GM12878 (cell line): ENCODE data around the gene CHKA. TPM values are rescaled to one million over a fixed set of nuclear protein-coding genes. Genes with fewer than 3 reads are reported as not detected.

Source experiments
- ATAC-seq: fragments of 200-7000 bp; cut with Tn5 transposase; 3 replicates; pipeline ENCODE4 v1.9.1; 2020; ENCODE audit warnings: mild to moderate bottlenecking, moderate library complexity
- BruUV-seq: library from RNA; stranded (reverse); fragments of 400-500 nt; replicated peaks from 2 replicates; lab custom pipeline; 2021; lab: Mats Ljungman, UMichigan
- CTCF ChIA-PET: fragments of 300-600 bp; sonication (Branson Sonifier 250); formaldehyde crosslinking; extraction: SDS; loops from one replicate; lab custom pipeline; 2021; ENCODE audit warnings: inconsistent platforms; lab: Yijun Ruan, JAX
- POLR2A ChIA-PET: fragments of 350-600 bp; formaldehyde crosslinking; extraction: SDS; loops from one replicate; lab custom pipeline; 2021; ENCODE audit warnings: inconsistent platforms; lab: Charles Lee
- RAD21 ChIA-PET: fragments of 300-600 bp; sonication (Branson Sonifier 250); formaldehyde crosslinking; loops from one replicate; lab custom pipeline; 2023; ENCODE audit warnings: antibody characterized with exemption; ENCODE audit not compliant: unreplicated experiment; lab: Charles Lee
- SMC1A ChIA-PET: fragments of 300-600 bp; sonication (Branson Sonifier 250); formaldehyde crosslinking; loops from one replicate; lab custom pipeline; 2023; ENCODE audit not compliant: unreplicated experiment, uncharacterized antibody; lab: Charles Lee
- DNase-seq: peaks from one replicate; pipeline ENCODE4 v3.0.0-alpha.2; 2011; ENCODE audit warnings: low read depth, low spot score
- FAIRE-seq: peaks from 3 replicates; lab custom pipeline; 2011; peaks lifted over from hg19 to GRCh38; lab: Jason Lieb, UNC
- H2AFZ ChIP-seq: 2 replicates; pipeline ENCODE4 v1.6.0; 2011; ENCODE audit warnings: low read depth, low read length, control low read depth; ENCODE audit not compliant: control insufficient read depth
- H3K27ac ChIP-seq: 2 replicates; pipeline ENCODE4 v1.5.1; 2011; ENCODE audit warnings: control low read depth; ENCODE audit not compliant: control insufficient read depth, insufficient read depth
- H3K27me3 ChIP-seq, 2 experiments: replicated peaks in 1 of 2; 2 replicates each; pipeline versions ENCODE4 v1.6.0 to v1.6.1; 2011; ENCODE audit warnings: low read length in 1 of 2; ENCODE audit not compliant: control insufficient read depth in 2 of 2, insufficient read depth in 2 of 2
- H3K36me3 ChIP-seq, 2 experiments: 2 replicates each; pipeline ENCODE4 v1.5.1; 2011; ENCODE audit warnings: low read length in 1 of 2; ENCODE audit not compliant: control insufficient read depth in 2 of 2, insufficient read depth in 2 of 2
- H3K4me1 ChIP-seq: 2 replicates; pipeline ENCODE4 v1.6.1; 2011; ENCODE audit warnings: mild to moderate bottlenecking, low read length, moderate library complexity, mixed read lengths; ENCODE audit not compliant: control insufficient read depth, insufficient read depth
- H3K4me2 ChIP-seq: 2 replicates; pipeline ENCODE4 v1.6.0; 2011; ENCODE audit warnings: control low read depth; ENCODE audit not compliant: control insufficient read depth, insufficient read depth
- H3K4me3 ChIP-seq: fragments of 200-600 bp; sonication (generic); 2 replicates; pipeline ENCODE4 v1.5.1; 2016
- H3K79me2 ChIP-seq: 2 replicates; pipeline ENCODE4 v1.6.0; 2011; ENCODE audit warnings: low read length; ENCODE audit not compliant: control insufficient read depth, insufficient read depth
- H3K9ac ChIP-seq: 2 replicates; pipeline ENCODE4 v1.8.0; 2011; ENCODE audit warnings: low read length, control low read depth, mixed read lengths; ENCODE audit not compliant: control insufficient read depth, insufficient read depth
- H3K9me3 ChIP-seq: replicated peaks from 3 replicates; pipeline ENCODE4 v1.5.1; 2011; ENCODE audit warnings: mild to moderate bottlenecking, low read length; ENCODE audit not compliant: control insufficient read depth, insufficient read depth
- H4K20me1 ChIP-seq: 2 replicates; pipeline ENCODE4 v1.6.0; 2011; ENCODE audit not compliant: control insufficient read depth, insufficient read depth
- ATF3 ChIP-seq: IDR thresholded peaks from 2 replicates; pipeline ENCODE4 v1.6.1; 2011; ENCODE audit warnings: low read depth, mild to moderate bottlenecking, low read length, moderate library complexity, borderline replicate concordance; ENCODE audit errors: extremely low read depth
- ATF7 ChIP-seq: fragments of 450-650 bp; IDR thresholded peaks from 2 replicates; pipeline ENCODE4 v1.6.1; 2016; ENCODE audit warnings: low read depth, mild to moderate bottlenecking
- BMI1 ChIP-seq: fragments of 450-650 bp; IDR thresholded peaks from 2 replicates; pipeline ENCODE4 v1.6.1; 2016; ENCODE audit warnings: mild to moderate bottlenecking, moderate library complexity, borderline replicate concordance
- CEBPZ ChIP-seq: fragments of 150-350 bp; IDR thresholded peaks from 2 replicates; pipeline ENCODE4 v1.6.1; 2016; ENCODE audit warnings: low read depth, low read length
- GABPA ChIP-seq: IDR thresholded peaks from 2 replicates; pipeline ENCODE4 v1.6.1; 2014; ENCODE audit warnings: antibody characterized with exemption, low read depth, mild to moderate bottlenecking, inconsistent platforms
- MYC ChIP-seq: IDR thresholded peaks from 2 replicates; pipeline ENCODE4 v1.6.1; 2011; ENCODE audit warnings: mild to moderate bottlenecking, low read length, moderate library complexity, inconsistent platforms; ENCODE audit not compliant: insufficient read depth, insufficient replicate concordance, insufficient read length, severe bottlenecking
- PAX8 ChIP-seq: fragments of 450-650 bp; IDR thresholded peaks from 2 replicates; pipeline ENCODE4 v1.6.1; 2017; ENCODE audit warnings: mild to moderate bottlenecking, moderate library complexity
- WGBS: methylation state at CpG from one replicate; pipeline ENCODE4 v1.1.6; 2016; ENCODE audit warnings: low lambda C conversion rate; ENCODE audit not compliant: insufficient replicate concordance, insufficient coverage; ENCODE audit errors: missing lambda C conversion rate; 5-methylcytosine and 5-hydroxymethylcytosine counted together
- in situ Hi-C: fragments of 300-500 bp; cut with MboI; formaldehyde crosslinking; loops from 9 replicates; pipeline ENCODE4 v1.14.3; 2018; ENCODE audit warnings: mixed read lengths
- intact Hi-C: fragments of 100-400 bp; cut with micrococcal nuclease; formaldehyde crosslinking; loops from one replicate; pipeline ENCODE4 v1.14.2; 2022; ENCODE audit not compliant: unreplicated experiment
- polyA plus RNA-seq, 11 experiments: library from polyadenylated mRNA; depleted of rRNA in 4 of 11; unstranded in 6 of 11; stranded (reverse) in 5 of 11; fragments of >200 nt; fragmentation: Nextera tagmentation in 4 of 11; fragmentation: Illumina TruSeq in 1 of 11; extraction: Ambion mirVana in 4 of 11; extraction: Trizol in 1 of 11; gene quantifications; 1 replicate in 1 of 11; 2 replicates in 10 of 11; pipeline versions ENCODE4 v1.2.1 to v1.2.3, GENCODE V29; 2011 to 2016; ENCODE audit warnings: inconsistent platforms in 2 of 11, missing spikeins in 2 of 11, low read depth in 1 of 11
- total RNA-seq, 4 experiments: library from RNA; depleted of rRNA in 3 of 4; stranded (reverse); fragments of >200 nt in 3 of 4; fragmentation: Illumina TruSeq in 1 of 4; extraction: Trizol in 1 of 4; gene quantifications; 2 replicates each; pipeline versions ENCODE4 v1.2.1 to v1.2.3, GENCODE V29; 2013 to 2021

The CHKA gene
- total and polyA plus RNA-seq, 10 of the 15 experiments (the other 5 are each of a cell fraction or from before 2014, with no cell fraction given), result 5.2 to 29.2 (median 21.2) TPM

- SMC1A ChIA-PET, result interaction anchor here (1.1 kb wide), 1 partner anchor 11 kb away, joined by 3 read pairs; no protein-coding TSS in a partner anchor
- H3K27me3 ChIP-seq, result no peaks in the 10 kb centered on the region
- H3K9ac ChIP-seq, result no peak overlapping the region
- WGBS, result 97% methylated on average over 7 of the region's 7 CpGs
- no peaks in the 10 kb centered on the region for H3K4me1 ChIP-seq
- RAD21 ChIA-PET, result interaction anchor here (0.7 kb wide), 1 partner anchor 63 kb away, joined by 4 read pairs; no protein-coding TSS in a partner anchor
- no peaks in the 10 kb centered on the region for H3K9me3 ChIP-seq
- H3K36me3 ChIP-seq, result peaks cover 10 to 23% of the 10 kb centered on the region in 2 experiments
- no peak overlapping the region for H3K4me3 ChIP-seq
- TF ChIP-seq CEBPZ (no peak), GABPA (no peak), ATF7 (no peak), MYC (no peak), ATF3 (no peak), BMI1 (no peak), PAX8 (no peak)
- TF ChIP-seq, all 136 proteins: peak for 0
- H4K20me1 ChIP-seq, result no peaks in the 10 kb centered on the region
- H3K27ac ChIP-seq, result no peak overlapping the region
- FAIRE-seq, result no peak
- ATAC-seq, result no peak
- DNase-seq, result no peak
- no peak overlapping the region for H3K4me2 ChIP-seq
- ChIA-PET CTCF (interaction anchor here (0.6 to 0.9 kb wide), 2 partner anchors 40 to 96 kb away, joined by 3 to 4 read pairs; no protein-coding TSS in a partner anchor), POLR2A (interaction anchor here (0.7 kb wide), 1 partner anchor 85 kb away, joined by 8 read pairs; no protein-coding TSS in a partner anchor)
- intact Hi-C loops, result no loop called here
- in situ Hi-C loops, result no loop called here
- no peak overlapping the region for H2AFZ ChIP-seq
- no TSS peak for BruUV-seq
- H3K79me2 ChIP-seq, result no peaks in the 10 kb centered on the region
Observed at GRCh38 chr11:68061508-68061907, 59.7 kb downstream of the CHKA start.
